HepG2 (cell line): Measurements from ENCODE around the gene CCSER2. TPM values are rescaled to one million over a fixed set of nuclear protein-coding genes. Genes with fewer than 3 reads are reported as not detected.

ENCODE experiments used
- ATAC-seq: fragments of 200-7000 bp; cut with Tn5 transposase; 3 replicates; pipeline ENCODE4 v1.9.1; 2020; ENCODE audit warnings: mild to moderate bottlenecking, moderate library complexity
- BruUV-seq: library from RNA; stranded (reverse); fragments of 400-500 nt; replicated peaks from 2 replicates; lab custom pipeline; 2021; lab: Mats Ljungman, UMichigan
- CTCF ChIA-PET: fragments of 300-600 bp; formaldehyde crosslinking; extraction: SDS; loops from one replicate; lab custom pipeline; 2021; ENCODE audit warnings: low total read pairs, inconsistent platforms, low intra/inter-chr PET ratio; lab: Yijun Ruan, JAX
- POLR2A ChIA-PET: fragments of 350-600 bp; sonication (Branson Sonifier 250); formaldehyde crosslinking; loops from one replicate; lab custom pipeline; 2020; ENCODE audit warnings: antibody characterized with exemption, inconsistent platforms; lab: Yijun Ruan, JAX
- DNase-seq: peaks from one replicate; pipeline ENCODE4 v3.0.0-alpha.2; 2015; ENCODE audit warnings: low spot score
- FAIRE-seq: peaks from 3 replicates; lab custom pipeline; 2011; peaks lifted over from hg19 to GRCh38; lab: Jason Lieb, UNC
- H2AFZ ChIP-seq: one replicate; pipeline ENCODE4 v1.6.1; 2011; ENCODE audit warnings: low read length, inconsistent platforms
- H3K27ac ChIP-seq: fragments of 300-600 bp; 3 replicates; pipeline ENCODE4 v1.8.0; 2011; ENCODE audit warnings: mixed run types, mild to moderate bottlenecking, mixed read lengths, low read length, inconsistent platforms; ENCODE audit not compliant: insufficient read depth; ENCODE audit errors: extremely low read length
- H3K27me3 ChIP-seq, 2 experiments: fragments of 200-600 bp in 1 of 2; 2 replicates in 1 of 2; 3 replicates in 1 of 2; pipeline versions ENCODE4 v1.6.0 to v1.8.0; 2011; ENCODE audit warnings: low read length in 2 of 2, mild to moderate bottlenecking in 2 of 2, moderate library complexity in 2 of 2, inconsistent platforms in 1 of 2; ENCODE audit not compliant: insufficient read depth in 2 of 2, control insufficient read depth in 1 of 2
- H3K36me3 ChIP-seq, 2 experiments: fragments of 200-600 bp in 1 of 2; replicated peaks in 1 of 2; 2 replicates in 1 of 2; 3 replicates in 1 of 2; pipeline versions ENCODE4 v1.5.1 to v1.8.0; 2011; ENCODE audit warnings: low read length in 2 of 2, inconsistent platforms in 1 of 2; ENCODE audit not compliant: insufficient read depth in 2 of 2, control insufficient read depth in 1 of 2
- H3K4me1 ChIP-seq: 2 replicates; pipeline ENCODE4 v1.5.1; 2012; ENCODE audit warnings: low read length, inconsistent platforms; ENCODE audit not compliant: insufficient read depth
- H3K4me2 ChIP-seq: 2 replicates; pipeline ENCODE4 v1.6.0; 2011; ENCODE audit warnings: low read depth, low read length, inconsistent platforms
- H3K4me3 ChIP-seq, 3 experiments: fragments of 200-600 bp in 1 of 3; sonication (generic), shearing (Covaris generic) in 1 of 3; replicated peaks in 1 of 3; 2 replicates each; pipeline ENCODE4 v1.5.1; 2011 to 2016; ENCODE audit warnings: low read length in 3 of 3, inconsistent platforms in 2 of 3, low read depth in 2 of 3, mild to moderate bottlenecking in 2 of 3, control low read depth in 1 of 3, mixed read lengths in 1 of 3; ENCODE audit not compliant: insufficient read depth in 1 of 3
- H3K79me2 ChIP-seq: one replicate; pipeline ENCODE4 v1.6.1; 2011; ENCODE audit warnings: low read length, inconsistent platforms; ENCODE audit not compliant: insufficient read depth
- H3K9ac ChIP-seq: 2 replicates; pipeline ENCODE4 v1.6.0; 2011; ENCODE audit warnings: mild to moderate bottlenecking, low read depth, low read length, inconsistent platforms; ENCODE audit not compliant: insufficient read depth
- H3K9me3 ChIP-seq: 2 replicates; pipeline ENCODE4 v1.5.1; 2012; ENCODE audit warnings: mild to moderate bottlenecking, low read length
- H4K20me1 ChIP-seq: 2 replicates; pipeline ENCODE4 v1.6.0; 2011; ENCODE audit warnings: inconsistent platforms, mild to moderate bottlenecking, low read length, moderate library complexity; ENCODE audit not compliant: insufficient read depth
- ARHGAP35 ChIP-seq: sonication (generic); formaldehyde crosslinking; IDR thresholded peaks from 2 replicates; pipeline ENCODE4 v1.9.0; 2022; ENCODE audit warnings: mild to moderate bottlenecking, inconsistent platforms, moderate library complexity, missing genetic modification reagents, borderline replicate concordance
- IKZF4 ChIP-seq: sonication (generic); formaldehyde crosslinking; IDR thresholded peaks from 2 replicates; pipeline ENCODE4 v1.5.1; 2020; ENCODE audit warnings: borderline replicate concordance, mild to moderate bottlenecking, low read depth, missing genetic modification reagents; ENCODE audit errors: not compliant biosample characterization
- PHF20 ChIP-seq: sonication (generic); formaldehyde crosslinking; IDR thresholded peaks from 2 replicates; pipeline ENCODE4 v1.5.0; 2020; ENCODE audit warnings: mild to moderate bottlenecking, missing genetic modification reagents
- POLR2A ChIP-seq, 2 experiments: IDR thresholded peaks; 2 replicates each; pipeline ENCODE4 v1.6.1; 2011; ENCODE audit warnings: low read depth in 2 of 2, low read length in 2 of 2, mild to moderate bottlenecking in 1 of 2, moderate library complexity in 1 of 2; ENCODE audit not compliant: insufficient read depth in 1 of 2
- STAT5B ChIP-seq: sonication (generic); formaldehyde crosslinking; IDR thresholded peaks from 2 replicates; pipeline ENCODE4 v1.4.0; 2020; ENCODE audit warnings: missing genetic modification reagents
- ZFAT ChIP-seq: sonication (generic); formaldehyde crosslinking; conservative IDR thresholded peaks from 2 replicates; pipeline ENCODE4 v1.8.1; 2023; ENCODE audit warnings: missing genetic modification reagents, inconsistent platforms
- ZNF207 ChIP-seq: fragments of 450-650 bp; IDR thresholded peaks from 2 replicates; pipeline ENCODE4 v1.6.1; 2016; ENCODE audit warnings: antibody characterized with exemption, borderline replicate concordance
- ZNF577 ChIP-seq: sonication (generic); formaldehyde crosslinking; IDR thresholded peaks from 2 replicates; pipeline ENCODE4 v1.4.0; 2020; ENCODE audit warnings: mild to moderate bottlenecking, low read depth, missing genetic modification reagents, borderline replicate concordance
- WGBS: methylation state at CpG from one replicate; pipeline ENCODE4 v1.1.6; 2017; ENCODE audit warnings: low lambda C conversion rate; 5-methylcytosine and 5-hydroxymethylcytosine counted together
- in situ Hi-C: cut with HindIII; loops from 2 replicates; pipeline ENCODE4 v1.10.0; 2017; ENCODE audit warnings: low pct_unique_long_range_greater_than_20kb; ENCODE audit not compliant: extremely low pct_ligation_motif_present
- intact Hi-C: fragments of 100-400 bp; cut with micrococcal nuclease; formaldehyde crosslinking; loops from one replicate; pipeline ENCODE4 v1.10.0; 2022; ENCODE audit not compliant: unreplicated experiment
- polyA plus RNA-seq, 8 experiments: library from polyadenylated mRNA; depleted of rRNA in 3 of 8; stranded (reverse) in 7 of 8; unstranded in 1 of 8; fragments of >200 nt; fragmentation: Illumina TruSeq in 4 of 8; extraction: Trizol in 4 of 8; gene quantifications; 2 replicates each; pipeline versions ENCODE4 v1.2.1 to v1.2.3, GENCODE V29; 2011 to 2016; ENCODE audit warnings: low read depth in 4 of 8, missing spikeins in 1 of 8, mixed read lengths in 1 of 8; ENCODE audit not compliant: insufficient read depth in 1 of 8
- total RNA-seq, 5 experiments: library from RNA; depleted of rRNA; stranded (reverse); fragments of >200 nt; fragmentation: Illumina TruSeq; extraction: Trizol; gene quantifications; 2 replicates each; pipeline ENCODE4 v1.2.3, GENCODE V29; 2016; ENCODE audit warnings: low read depth in 1 of 5
- TF ChIP-seq, protein P1 (sequence below): sonication (generic); formaldehyde crosslinking; IDR thresholded peaks from 2 replicates; pipeline ENCODE4 v1.5.1; 2020; ENCODE audit warnings: mild to moderate bottlenecking, moderate library complexity, missing genetic modification reagents
- TF ChIP-seq, protein P2 (sequence below): sonication (generic); formaldehyde crosslinking; IDR thresholded peaks from 2 replicates; pipeline ENCODE4 v1.5.1; 2020; ENCODE audit warnings: mild to moderate bottlenecking, missing genetic modification reagents, moderate library complexity

Gene CCSER2
- total and polyA plus RNA-seq, 2 of the 13 experiments (the other 11 are each of a cell fraction or from before 2014, with no cell fraction given): 13.3 to 17.2 TPM

DNA sequence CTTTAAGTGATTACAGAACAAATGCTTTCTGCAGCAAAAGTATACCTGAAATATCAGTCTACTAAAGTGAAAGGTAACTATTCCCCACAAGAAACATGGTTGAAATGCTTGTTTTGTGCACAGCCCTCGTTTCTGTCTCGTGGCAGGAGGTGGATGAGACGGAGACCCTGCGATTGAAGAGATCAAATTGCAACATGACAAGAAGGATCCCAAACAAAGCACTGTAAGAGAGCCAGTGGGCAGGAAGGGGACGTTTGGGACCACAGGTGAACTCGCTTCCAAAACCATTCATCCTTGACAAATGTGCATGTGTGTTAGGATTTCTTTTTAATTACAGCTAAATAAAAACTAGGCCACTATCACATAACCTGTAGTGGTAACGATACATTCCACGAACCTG is 192.6 kb downstream of the CCSER2 start:
- no peak overlapping the region for H2AFZ ChIP-seq
- no peak overlapping the region for H3K4me2 ChIP-seq
- POLR2A ChIA-PET: no interaction called here
- no peak for ATAC-seq
- peaks cover 50% of the 10 kb centered on the region for H3K4me1 ChIP-seq
- intact Hi-C loops: no loop called here
- H4K20me1 ChIP-seq: no peaks in the 10 kb centered on the region
- H3K79me2 ChIP-seq: no peaks in the 10 kb centered on the region
- H3K27me3 ChIP-seq: no peaks in the 10 kb centered on the region
- H3K9ac ChIP-seq: no peak overlapping the region
- in situ Hi-C loops: loop anchor here (5.0 kb wide), 1 partner anchor 59 kb away; no protein-coding TSS in a partner anchor
- H3K36me3 ChIP-seq: no peaks in the 10 kb centered on the region
- TF ChIP-seq, protein P1, sequence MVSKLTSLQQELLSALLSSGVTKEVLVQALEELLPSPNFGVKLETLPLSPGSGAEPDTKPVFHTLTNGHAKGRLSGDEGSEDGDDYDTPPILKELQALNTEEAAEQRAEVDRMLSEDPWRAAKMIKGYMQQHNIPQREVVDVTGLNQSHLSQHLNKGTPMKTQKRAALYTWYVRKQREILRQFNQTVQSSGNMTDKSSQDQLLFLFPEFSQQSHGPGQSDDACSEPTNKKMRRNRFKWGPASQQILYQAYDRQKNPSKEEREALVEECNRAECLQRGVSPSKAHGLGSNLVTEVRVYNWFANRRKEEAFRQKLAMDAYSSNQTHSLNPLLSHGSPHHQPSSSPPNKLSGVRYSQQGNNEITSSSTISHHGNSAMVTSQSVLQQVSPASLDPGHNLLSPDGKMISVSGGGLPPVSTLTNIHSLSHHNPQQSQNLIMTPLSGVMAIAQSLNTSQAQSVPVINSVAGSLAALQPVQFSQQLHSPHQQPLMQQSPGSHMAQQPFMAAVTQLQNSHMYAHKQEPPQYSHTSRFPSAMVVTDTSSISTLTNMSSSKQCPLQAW (CRISPR knock-in tag): no peak
- TF ChIP-seq ZFAT (CRISPR knock-in tag) (no peak), STAT5B (CRISPR knock-in tag) (no peak), POLR2A (IDR thresholded peaks at IDR 0.05; ENCODE audit: insufficient read depth in 1 of 2, low read depth in 2 of 2, low read length in 2 of 2) (no peak), ZNF207 (no peak), PHF20 (CRISPR knock-in tag) (no peak), ARHGAP35 (no peak), IKZF4 (CRISPR knock-in tag) (no peak), ZNF577 (CRISPR knock-in tag) (no peak)
- TF ChIP-seq, protein P2, sequence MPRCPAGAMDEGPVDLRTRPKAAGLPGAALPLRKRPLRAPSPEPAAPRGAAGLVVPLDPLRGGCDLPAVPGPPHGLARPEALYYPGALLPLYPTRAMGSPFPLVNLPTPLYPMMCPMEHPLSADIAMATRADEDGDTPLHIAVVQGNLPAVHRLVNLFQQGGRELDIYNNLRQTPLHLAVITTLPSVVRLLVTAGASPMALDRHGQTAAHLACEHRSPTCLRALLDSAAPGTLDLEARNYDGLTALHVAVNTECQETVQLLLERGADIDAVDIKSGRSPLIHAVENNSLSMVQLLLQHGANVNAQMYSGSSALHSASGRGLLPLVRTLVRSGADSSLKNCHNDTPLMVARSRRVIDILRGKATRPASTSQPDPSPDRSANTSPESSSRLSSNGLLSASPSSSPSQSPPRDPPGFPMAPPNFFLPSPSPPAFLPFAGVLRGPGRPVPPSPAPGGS (CRISPR knock-in tag): no peak
- CTCF ChIA-PET: no interaction called here
- H3K4me3 ChIP-seq: no peak overlapping the region
- BruUV-seq: no TSS peak
- FAIRE-seq: no peak
- WGBS: 82% methylated on average over 8 of the region's 8 CpGs
- H3K9me3 ChIP-seq: peaks cover 7% of the 10 kb centered on the region; the same call in 1 of the 2 replicates
- H3K27ac ChIP-seq: no peak overlapping the region
- DNase-seq: no peak
